HG03378 (cell line): ENCODE measurements around the gene TEP1.
"Not testable (repeated sequence)": the region's sequence is repeated elsewhere in the genome, so short reads cannot be mapped to it uniquely, and the experiment has no call there.

Experiments used
- ATAC-seq: cut with Tn5 transposase; IDR thresholded peaks from one replicate; pipeline ENCODE4 v1.9.1; 2021; ENCODE audit warnings: mild to moderate bottlenecking, moderate library complexity; ENCODE audit not compliant: unreplicated experiment

TEP1 gene

GRCh38 chr14:20345366-20345765, 67.9 kb downstream of the TEP1 start:
- no peak for ATAC-seq

- no peak for ATAC-seq
Observed at GRCh38 chr14:20343862-20344220, 69.5 kb downstream of the TEP1 start.

GRCh38 chr14:20343092-20343861, 70.0 kb downstream of the TEP1 start, which contains the start of gene PARP2:
Gene PARP2 (plus strand): TSS chr14:20343635. CDS start chr14:20343642, 7 bp downstream.
- ATAC-seq, result peak; percentile 93

- no peak for ATAC-seq
Observed at GRCh38 chr14:20341646-20342045, 71.7 kb downstream of the TEP1 start.

- ATAC-seq, result not testable (repeated sequence)
Observed at GRCh38 chr14:20341032-20341431, 72.3 kb downstream of the TEP1 start.

GRCh38 chr14:20334017-20334416, 79.3 kb downstream of the TEP1 start:
- ATAC-seq, result no peak

- no peak for ATAC-seq
Observed at GRCh38 chr14:20333494-20333841, 79.8 kb downstream of the TEP1 start.

- peak; percentile 98 for ATAC-seq
Observed at GRCh38 chr14:20332788-20333493, 80.4 kb downstream of the TEP1 start, which contains the start of gene CCNB1IP1. Gene CCNB1IP1 (minus strand): TSS chr14:20333279. CDS start chr14:20316523, 16,756 bp downstream.

- ATAC-seq, result no peak
Observed at GRCh38 chr14:20332431-20332787, 80.9 kb downstream of the TEP1 start.

- ATAC-seq, result no peak
Observed at GRCh38 chr14:20331053-20331613, 82.2 kb downstream of the TEP1 start.

GRCh38 chr14:20329355-20329754, 83.9 kb downstream of the TEP1 start:
- no peak for ATAC-seq

- ATAC-seq, result no peak
Observed at GRCh38 chr14:20328705-20329104, 84.6 kb downstream of the TEP1 start.

GRCh38 chr14:20327005-20327869, 86.1 kb downstream of the TEP1 start:
- peak; percentile 69 for ATAC-seq

- ATAC-seq, result no peak
Observed at GRCh38 chr14:20317720-20318119, 95.6 kb downstream of the TEP1 start.
